Progenitor cell of endocrine pancreas (in vitro differentiated cells): Measurements from ENCODE around the gene ITPKC. TPM values are rescaled to one million over a fixed set of nuclear protein-coding genes. Genes with fewer than 3 reads are reported as not detected.
A peak's percentile ranks its signal among the peaks of the same experiment; 100 is the strongest.

ENCODE experiments used
- DNase-seq: peaks from one replicate; pipeline ENCODE4 v3.0.0; 2021; ENCODE audit warnings: low spot score; ENCODE audit not compliant: unreplicated experiment
- H3K27ac Mint-ChIP-seq: 2 replicates; pipeline ENCODE4 v1.8.0; 2021; ENCODE audit warnings: mild to moderate bottlenecking, moderate library complexity, mixed read lengths
- H3K27me3 Mint-ChIP-seq: 2 replicates; pipeline ENCODE4 v1.8.0; 2021; ENCODE audit warnings: mixed read lengths
- H3K36me3 Mint-ChIP-seq: 2 replicates; pipeline ENCODE4 v1.8.0; 2022; ENCODE audit warnings: mixed read lengths; ENCODE audit not compliant: insufficient read depth
- H3K4me1 Mint-ChIP-seq: 2 replicates; pipeline ENCODE4 v1.8.0; 2021; ENCODE audit warnings: low read depth, mixed read lengths
- H3K4me3 Mint-ChIP-seq: 2 replicates; pipeline ENCODE4 v1.8.0; 2021; ENCODE audit warnings: low read depth, mild to moderate bottlenecking, moderate library complexity, mixed read lengths
- H3K9me3 Mint-ChIP-seq: 2 replicates; pipeline ENCODE4 v1.8.0; 2021; ENCODE audit warnings: low read depth, mixed read lengths
- total RNA-seq: library from RNA; stranded (reverse); gene quantifications from 2 replicates; pipeline ENCODE4 v1.2.1, GENCODE V29; 2021
- TF ChIP-seq, protein P1 (sequence below): fragments of 200-600 bp; sonication (generic); IDR thresholded peaks from one replicate; pipeline ENCODE4 v1.5.0; 2021; ENCODE audit warnings: antibody characterized with exemption, mild to moderate bottlenecking; ENCODE audit not compliant: unreplicated experiment

The ITPKC gene
- total RNA-seq, 1 donor from 2014 or later, result 20.1 TPM

DNA sequence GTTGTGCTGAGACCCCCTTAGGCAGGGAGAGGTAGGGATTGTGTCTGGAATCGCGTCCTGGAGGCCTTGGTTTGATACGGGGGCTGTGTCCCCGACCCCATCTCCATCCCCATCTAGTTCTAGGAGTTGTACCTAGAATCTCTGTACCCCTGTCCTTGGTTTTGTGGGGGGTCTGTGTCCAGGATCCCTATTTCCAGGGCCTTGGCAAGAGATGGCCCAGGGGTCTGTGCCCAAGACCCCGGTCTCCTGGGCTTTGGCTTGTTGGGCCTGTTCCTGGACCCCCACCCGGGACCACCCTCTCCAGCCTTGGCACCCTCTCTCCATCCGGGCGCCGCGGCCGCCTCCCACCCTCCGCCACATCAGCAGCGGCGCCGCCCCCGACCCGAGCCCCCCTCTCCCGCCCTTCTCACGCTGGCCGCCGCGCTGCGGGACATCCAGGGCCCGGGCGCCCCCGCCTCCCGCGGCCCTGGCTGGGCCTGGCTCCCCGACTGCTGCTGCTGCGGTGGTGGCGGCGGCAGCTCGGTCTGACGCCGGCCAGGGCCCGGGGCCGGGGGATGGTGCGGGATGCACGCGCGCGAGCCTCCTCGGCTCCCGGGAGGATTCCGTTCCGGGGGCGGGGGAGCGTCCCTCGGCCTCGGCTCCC is 26.7 kb upstream of the ITPKC start, which contains the start of gene NUMBL:
Gene NUMBL, minus strand, starts transcription at position 602 of the 643 bp plus-strand sequence. Its CDS starts 168 bp downstream, at position 434.
- TF ChIP-seq, protein P1, sequence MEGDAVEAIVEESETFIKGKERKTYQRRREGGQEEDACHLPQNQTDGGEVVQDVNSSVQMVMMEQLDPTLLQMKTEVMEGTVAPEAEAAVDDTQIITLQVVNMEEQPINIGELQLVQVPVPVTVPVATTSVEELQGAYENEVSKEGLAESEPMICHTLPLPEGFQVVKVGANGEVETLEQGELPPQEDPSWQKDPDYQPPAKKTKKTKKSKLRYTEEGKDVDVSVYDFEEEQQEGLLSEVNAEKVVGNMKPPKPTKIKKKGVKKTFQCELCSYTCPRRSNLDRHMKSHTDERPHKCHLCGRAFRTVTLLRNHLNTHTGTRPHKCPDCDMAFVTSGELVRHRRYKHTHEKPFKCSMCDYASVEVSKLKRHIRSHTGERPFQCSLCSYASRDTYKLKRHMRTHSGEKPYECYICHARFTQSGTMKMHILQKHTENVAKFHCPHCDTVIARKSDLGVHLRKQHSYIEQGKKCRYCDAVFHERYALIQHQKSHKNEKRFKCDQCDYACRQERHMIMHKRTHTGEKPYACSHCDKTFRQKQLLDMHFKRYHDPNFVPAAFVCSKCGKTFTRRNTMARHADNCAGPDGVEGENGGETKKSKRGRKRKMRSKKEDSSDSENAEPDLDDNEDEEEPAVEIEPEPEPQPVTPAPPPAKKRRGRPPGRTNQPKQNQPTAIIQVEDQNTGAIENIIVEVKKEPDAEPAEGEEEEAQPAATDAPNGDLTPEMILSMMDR, result no peak
- DNase-seq, result no peak
- peak within 1 kb of the TSS; percentile 73 for H3K4me3 Mint-ChIP-seq
- H3K9me3 Mint-ChIP-seq, result no peaks in the 10 kb centered on the region
- no peaks in the 10 kb centered on the region for H3K4me1 Mint-ChIP-seq
- H3K36me3 Mint-ChIP-seq, result peaks cover 14% of the 10 kb centered on the region
- H3K27ac Mint-ChIP-seq, result peak within 1 kb of the TSS; percentile 94
- no peaks in the 10 kb centered on the region for H3K27me3 Mint-ChIP-seq

DNA sequence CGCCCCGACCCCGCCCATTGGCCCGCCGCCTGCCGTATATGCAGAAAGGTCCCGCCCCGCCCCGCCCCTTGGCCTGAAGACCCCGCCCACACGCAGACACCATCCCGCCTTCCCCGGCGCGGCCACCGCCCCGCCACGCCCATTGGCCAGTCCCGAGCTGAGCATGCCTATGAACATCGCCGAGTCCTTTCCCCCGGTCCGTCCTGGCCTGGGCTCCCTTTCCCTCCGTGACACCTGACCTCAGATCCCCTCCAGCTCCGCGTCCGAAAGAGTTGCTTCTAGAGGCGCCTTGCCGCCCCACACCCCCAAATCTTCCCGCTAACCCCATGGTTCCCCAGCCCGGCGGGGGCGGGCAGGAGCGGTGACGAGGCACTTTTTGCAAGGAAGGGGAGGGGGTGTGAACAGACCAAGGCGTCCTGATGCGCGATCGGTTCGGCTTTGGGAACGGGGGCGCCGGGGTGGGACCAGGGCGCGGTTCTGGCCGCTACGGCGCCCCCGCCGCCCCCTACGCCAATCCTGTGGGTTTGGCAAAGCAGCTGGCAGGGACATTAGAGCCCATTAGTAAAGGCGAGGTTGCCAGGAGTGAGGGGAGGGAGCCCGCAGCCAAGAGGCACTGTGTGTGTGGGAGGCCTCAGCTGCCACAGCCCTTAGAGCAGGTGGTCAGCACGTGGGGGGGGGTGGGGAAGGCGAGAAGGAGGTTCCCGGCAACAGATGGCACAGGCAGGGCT is 26.1 kb upstream of the ITPKC start:
- Mint-ChIP-seq H3K36me3 (peaks cover 8% of the 10 kb centered on the region), H3K4me1 (no peaks in the 10 kb centered on the region), H3K9me3 (no peaks in the 10 kb centered on the region), H3K4me3 (peak overlapping the region; percentile 73), H3K27ac (peak overlapping the region; percentile 94), H3K27me3 (no peaks in the 10 kb centered on the region)
- DNase-seq, result peak; percentile 70
- TF ChIP-seq, protein P1, result no peak

DNA sequence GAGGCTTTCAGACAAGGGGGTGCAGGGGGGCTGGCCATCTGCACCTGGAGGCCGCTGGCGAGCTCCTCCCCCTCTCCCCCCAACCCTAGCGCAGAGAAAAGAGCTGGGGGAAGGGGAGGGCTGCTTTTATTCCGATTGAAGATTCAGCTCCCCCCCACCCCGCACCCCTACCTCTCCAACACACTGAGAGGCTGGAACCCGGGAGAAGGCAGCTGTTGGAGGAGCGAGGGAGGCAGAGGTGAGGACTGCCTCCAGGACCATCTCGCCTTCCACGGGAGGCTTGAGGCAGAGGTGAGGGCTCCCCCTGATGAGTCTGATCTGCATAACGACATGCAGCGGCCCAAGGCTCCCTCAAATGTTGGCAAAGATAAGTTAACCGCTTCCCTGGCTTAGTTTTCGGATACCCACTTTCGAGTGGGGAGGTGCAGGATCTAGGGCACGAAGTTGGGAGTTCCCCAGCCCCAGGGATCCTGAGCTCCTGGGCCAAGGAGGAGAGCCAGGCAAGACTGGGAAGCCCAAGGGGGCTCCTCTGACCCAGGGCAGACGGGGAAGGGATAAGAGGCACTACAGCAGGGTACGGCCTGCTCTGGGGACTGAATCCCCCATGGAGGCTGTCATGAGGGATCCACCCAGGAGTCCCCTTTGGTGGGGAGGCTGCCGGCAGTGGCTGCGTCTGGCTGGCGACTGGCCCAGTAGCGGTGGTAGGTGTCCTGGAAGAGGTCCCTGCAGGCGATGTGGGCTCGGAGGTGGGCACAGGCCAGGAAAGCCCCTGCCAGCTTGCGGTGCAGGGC is 25.3 kb upstream of the ITPKC start:
- no peak overlapping the region for H3K4me3 Mint-ChIP-seq
- no peaks in the 10 kb centered on the region for H3K9me3 Mint-ChIP-seq
- H3K27ac Mint-ChIP-seq, result no peak overlapping the region
- TF ChIP-seq, protein P1, result no peak
- no peak for DNase-seq
- H3K4me1 Mint-ChIP-seq, result no peaks in the 10 kb centered on the region
- H3K27me3 Mint-ChIP-seq, result no peaks in the 10 kb centered on the region
- peaks cover 8% of the 10 kb centered on the region for H3K36me3 Mint-ChIP-seq

DNA sequence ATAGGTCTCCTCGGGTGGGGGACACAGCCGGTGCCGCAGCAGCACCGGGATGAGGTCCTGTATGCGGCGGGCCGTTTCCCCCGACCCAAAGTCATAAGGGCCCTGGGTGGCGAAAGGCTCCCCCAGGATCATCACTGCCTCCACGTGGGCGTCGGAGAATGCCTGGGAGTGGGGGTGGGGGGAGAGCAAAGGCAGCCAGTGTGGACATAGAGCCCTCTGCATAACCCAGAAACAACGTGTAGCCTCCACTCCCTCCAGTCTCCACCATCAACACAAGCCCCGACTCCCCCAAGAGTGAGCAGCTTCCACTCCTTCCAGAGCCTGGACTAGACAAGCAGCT is 24.7 kb upstream of the ITPKC start:
- TF ChIP-seq, protein P1, result no peak
- Mint-ChIP-seq H3K27ac (no peak overlapping the region), H3K27me3 (no peaks in the 10 kb centered on the region), H3K4me3 (no peak overlapping the region), H3K36me3 (peaks cover 10% of the 10 kb centered on the region), H3K9me3 (no peaks in the 10 kb centered on the region), H3K4me1 (no peaks in the 10 kb centered on the region)
- no peak for DNase-seq

DNA sequence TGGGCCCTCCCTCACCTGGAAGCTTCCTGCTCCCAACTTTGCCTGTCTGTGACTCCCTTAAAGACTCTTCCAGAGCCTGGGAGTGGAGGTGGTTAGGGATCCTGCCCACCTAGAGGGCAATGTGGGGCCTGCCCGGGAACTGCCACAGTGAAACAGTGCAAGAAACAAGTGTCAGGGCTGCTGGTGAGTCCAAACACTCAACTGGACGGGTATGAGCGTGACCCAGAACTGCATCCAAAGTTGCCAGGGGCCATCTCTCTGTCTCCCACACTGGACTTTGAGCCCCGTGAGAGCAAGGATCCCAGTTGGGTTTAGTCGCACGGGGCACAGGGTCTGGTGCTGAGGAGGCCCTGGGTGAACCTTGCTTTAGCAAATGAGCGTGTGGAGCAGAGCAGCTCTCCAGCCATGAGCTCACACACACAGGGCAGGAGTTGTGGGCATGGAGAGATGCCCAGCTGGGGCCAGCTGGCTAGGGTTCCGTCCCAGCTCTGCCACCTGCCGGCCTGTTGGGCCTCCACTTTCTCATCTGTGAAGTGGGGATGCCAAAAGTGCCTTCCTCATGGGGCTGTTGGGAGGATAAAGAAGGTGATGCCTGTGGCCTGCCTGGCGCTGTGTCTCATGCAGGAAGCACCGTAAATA is 23.6 kb upstream of the ITPKC start:
- Mint-ChIP-seq H3K4me1 (no peaks in the 10 kb centered on the region), H3K27me3 (no peaks in the 10 kb centered on the region)
- no peak for DNase-seq

More for the DNA sequence above, 23.6 kb upstream of the ITPKC start:
- Mint-ChIP-seq H3K4me3 (no peak overlapping the region), H3K36me3 (peaks cover 11% of the 10 kb centered on the region), H3K27ac (no peak overlapping the region), H3K9me3 (no peaks in the 10 kb centered on the region)
- TF ChIP-seq, protein P1, result no peak
